NOMO-1 treated with DMSO at 0.1 percent for 48 hours (cell line): ENCODE measurements around the gene TECPR1.

Experiments used
- DNase-seq: peaks from one replicate; lab custom pipeline; 2025; ENCODE audit not compliant: unreplicated experiment; lab: John Stamatoyannopoulos, UW

Gene TECPR1

DNA sequence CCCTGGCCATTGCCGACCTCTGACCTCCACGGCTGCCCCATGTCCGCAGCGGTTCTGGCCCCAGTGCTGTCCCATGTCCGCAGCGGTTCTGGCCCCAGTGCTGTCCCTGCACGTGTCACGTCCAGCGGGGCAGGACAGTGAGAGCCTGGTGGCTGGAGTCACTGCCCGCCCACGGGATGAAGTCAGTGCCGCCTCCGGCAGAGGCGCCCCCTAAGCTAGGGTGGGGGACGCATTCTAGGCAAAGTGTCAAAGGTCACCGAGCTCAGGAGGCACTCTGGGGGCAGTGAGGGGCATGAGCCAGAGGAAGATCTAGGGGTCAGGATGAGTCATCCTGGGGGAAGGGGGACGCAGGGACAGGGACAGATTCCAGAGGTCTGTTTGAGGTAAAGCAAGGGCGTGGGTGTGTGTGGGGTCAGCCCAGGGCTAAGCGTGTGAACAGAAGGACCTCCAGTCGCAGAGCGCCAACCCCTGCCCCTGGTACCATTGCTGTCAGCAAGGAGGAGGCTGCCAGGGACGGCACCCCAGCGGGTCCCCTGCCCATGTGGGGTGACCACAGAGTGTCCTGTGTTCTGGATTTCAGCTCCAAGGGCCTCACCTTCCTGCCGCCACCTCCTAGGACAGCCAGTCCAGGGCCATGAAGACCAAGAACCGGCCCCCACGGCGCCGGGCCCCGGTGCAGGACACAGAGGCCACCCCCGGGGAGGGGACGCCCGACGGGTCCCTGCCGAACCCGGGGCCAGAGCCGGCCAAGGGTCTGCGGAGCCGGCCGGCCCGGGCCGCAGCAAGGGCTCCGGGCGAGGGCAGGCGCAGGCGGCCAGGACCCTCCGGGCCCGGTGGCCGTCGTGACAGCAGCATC, 40.1 kb downstream of the TECPR1 start:
- no peak for DNase-seq

DNA sequence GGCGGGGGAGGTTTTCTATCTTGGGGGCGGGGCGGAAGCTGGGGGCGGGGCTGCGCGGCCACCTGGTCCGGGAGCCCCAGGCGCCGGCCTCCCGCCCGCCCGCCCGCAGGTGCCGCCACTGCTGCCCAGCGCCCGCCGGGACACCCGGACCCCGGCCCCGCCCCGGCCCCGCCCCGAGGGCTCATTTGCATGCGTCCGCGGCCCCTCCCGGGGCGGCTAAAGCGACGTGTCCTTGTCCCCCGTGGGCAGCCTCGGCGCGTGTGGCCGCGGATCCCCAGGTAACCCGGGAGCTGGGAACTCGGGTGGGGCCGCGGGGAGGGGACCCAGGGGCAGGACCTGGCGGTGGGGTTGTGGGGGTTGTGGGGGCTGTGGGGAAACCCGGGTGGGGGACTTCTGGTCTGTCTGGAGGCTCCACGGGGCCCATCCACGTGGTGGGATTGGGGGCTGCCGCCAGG, 40.8 kb downstream of the TECPR1 start, which contains the start of gene BHLHA15:
Gene BHLHA15, plus strand, starts transcription at position 219 of the 455 bp plus-strand sequence. CDS start 871 bp downstream, outside the sequence.
- DNase-seq, result no peak

DNA sequence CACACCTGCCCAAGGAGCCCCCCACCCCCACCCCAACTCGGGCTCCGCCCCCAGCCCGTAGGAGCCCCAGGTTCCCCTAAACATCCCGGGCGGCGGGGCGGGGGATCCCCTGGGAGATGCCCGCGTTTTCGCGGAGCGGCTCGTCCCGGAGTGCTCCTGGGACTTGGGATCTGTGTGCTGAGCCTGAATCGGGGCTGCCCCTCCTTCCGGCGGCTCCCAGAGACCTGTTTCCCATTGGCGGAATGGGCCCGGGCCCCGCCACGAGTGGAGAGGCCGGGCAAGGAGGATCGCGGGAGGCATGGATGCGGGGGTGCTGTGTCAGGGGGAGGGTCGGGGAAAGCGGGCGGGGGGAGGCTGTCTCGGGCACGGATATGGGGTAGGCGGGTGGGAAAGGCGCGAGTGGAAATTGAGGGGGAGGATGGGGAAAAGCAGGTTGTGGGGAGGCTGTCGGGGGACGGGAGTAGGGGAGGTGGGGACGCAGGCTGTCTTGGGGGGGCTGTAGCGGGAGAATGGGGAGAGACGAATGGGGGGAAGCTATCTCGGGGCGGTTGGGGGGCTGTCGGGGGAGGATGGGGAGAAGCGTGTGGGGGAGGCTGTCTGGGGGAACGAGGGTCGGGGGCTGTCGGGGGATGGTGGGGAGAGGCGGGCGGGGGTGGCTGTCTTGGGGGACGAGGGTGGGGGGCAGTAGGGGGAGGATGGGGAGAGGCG, 41.4 kb downstream of the TECPR1 start:
- DNase-seq, result no peak

DNA sequence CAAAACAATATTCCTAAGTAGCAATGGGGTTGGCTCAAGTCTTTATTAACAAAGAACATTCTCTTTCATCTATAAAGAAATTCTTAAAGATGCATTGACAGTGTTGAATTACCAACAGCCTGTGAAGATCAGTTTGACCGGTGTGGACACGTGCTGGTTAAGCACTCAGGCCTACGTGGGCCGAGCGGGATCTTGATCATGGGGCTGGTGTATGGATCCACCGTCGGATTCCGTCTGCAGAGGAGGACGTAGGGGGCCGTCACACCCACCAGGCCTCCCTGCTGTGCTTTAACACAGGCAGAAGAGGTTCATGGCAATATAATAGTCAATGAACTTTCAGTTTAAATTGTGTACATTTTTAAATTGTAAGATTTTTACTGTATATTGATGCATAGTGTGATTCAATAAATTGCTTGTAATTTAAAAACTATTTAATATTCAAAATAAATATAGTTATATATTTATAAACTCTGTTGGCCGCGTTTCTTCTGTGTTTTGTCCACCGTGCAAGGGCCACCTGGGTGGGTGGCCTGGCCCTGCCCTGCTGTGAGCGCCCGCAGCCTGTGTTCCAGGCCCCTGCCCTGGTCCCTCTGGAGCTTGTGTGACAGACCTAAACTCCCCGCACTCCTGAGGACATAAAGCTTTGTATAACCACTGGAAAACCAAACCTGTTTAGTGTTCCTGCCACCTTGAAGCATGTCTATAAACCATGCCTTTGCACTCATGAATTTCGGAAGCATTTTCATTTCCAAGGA, 42.7 kb downstream of the TECPR1 start:
- no peak for DNase-seq

DNA sequence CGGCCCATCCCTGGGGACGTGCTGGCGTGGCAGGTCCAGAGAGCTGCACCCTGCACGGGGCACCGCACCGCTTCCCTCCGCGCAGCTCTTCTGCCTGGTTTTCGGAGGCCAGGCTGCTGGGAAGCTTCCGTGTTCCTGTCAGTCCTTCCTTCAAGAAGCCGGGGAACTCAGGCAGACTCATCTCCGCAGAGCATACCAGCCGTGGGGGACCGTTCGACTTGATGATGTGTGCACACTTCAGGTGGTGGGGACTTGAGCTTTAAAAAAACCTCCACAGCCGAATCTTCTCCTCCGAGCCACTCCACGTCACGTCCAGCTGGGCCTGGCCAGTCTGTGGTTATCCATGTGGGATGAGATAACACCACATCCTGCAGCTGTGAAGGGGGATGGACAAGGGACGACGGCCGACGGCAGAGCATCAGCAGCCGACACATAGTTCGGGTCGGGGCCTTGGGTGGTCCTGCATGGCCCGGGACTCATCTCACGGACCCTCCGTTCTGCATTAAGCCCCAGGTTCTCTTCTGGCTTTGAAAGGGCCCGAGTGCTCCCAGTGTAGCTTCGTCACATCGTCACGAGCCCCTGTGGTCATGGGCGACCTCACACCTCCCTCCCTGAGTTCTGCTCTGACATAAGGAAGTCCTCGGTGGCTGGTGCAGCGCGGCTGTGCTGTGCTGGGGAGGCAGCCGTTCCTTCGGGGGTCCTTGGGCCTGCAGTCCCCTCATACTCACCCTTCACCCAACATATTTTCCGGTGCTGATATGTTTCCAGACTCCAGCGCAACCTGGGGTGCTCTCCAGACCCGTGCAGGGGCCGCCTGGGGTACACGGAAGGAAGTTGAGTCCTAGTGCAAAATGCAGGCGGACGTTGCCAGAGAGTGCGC, 45.3 kb downstream of the TECPR1 start:
- no peak for DNase-seq

DNA sequence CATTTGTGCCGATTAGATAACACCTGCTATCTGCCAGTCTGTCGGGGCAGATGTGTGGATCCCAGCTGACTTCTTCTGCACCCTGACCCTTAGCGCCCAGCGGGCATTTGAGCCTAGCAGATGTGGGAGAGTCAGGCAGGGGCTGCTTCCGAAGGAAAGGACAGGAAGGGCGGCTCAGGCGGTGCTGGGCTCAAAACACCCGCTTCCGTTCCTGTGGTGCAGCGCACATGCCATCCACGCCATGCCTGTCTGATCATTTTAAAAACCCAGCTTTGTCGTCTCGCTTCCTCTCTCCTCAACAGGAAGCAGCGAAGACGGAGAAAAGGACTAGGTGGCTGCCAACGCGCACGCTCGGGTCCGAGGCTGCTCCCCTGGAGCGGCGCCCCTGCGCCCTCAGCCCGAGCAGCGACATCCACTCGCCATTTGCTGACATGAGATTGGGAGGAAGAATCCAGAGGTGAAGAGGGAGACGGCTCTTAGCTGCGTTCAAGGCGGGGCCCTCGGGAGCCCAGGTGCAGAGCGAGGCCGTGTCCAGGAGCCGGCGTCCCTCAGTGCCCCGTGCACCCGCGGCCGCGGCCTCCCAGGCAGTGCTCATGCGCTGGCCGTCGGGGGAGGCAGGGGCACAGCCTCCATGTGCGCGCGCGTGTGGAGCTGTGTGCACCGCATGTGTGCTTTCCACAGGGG, 46.7 kb downstream of the TECPR1 start:
- no peak for DNase-seq

DNA sequence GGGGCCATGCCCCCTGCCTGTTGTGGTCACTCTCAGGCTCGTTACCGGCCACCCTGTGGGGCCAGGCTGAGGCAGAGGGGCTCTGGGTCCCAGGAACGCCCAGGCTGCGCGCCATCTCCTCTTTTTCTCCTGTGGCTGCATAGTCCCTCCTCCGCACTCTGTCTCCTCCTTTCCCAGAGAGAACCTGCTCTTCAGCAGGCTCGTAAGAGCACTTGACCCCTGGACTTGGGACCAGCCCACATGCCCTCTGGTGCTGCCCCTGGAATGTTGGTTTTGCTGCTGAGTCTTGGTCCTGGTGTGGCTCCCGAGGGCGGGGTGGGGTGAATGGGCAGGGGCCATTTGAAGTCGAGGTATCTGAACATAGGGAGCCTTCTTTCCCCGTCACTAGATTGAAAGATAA, 47.4 kb downstream of the TECPR1 start:
- DNase-seq, result no peak

DNA sequence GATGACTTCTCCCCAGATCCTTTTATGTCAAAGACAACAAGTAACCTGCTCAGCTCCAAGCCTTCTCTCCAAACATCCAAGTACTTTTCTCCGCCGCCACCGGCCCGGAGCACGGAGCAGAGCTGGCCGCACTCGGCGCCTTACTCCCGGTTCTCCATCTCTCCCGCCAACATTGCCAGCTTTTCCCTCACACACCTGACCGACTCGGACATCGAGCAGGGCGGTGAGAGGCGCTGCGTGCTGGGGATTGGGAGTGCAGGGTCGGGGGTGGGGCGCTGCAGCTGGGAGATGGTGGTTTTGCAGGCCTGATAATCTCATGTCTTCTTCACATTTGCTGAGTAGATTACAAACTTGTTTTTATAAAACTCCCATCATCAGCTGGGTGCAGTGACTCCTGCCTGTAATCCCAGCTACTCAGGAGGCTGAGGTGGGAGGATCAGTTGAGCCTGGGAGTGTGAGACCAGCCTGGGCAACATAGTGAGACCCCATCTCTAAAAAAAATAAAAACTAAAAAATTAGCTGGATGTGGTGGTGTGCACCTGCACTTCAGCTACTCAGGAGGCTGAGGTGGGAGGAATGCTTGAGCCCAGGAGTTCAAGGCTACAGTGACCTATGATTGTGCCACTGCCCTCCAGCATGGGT, 47.9 kb downstream of the TECPR1 start:
- DNase-seq, result no peak

DNA sequence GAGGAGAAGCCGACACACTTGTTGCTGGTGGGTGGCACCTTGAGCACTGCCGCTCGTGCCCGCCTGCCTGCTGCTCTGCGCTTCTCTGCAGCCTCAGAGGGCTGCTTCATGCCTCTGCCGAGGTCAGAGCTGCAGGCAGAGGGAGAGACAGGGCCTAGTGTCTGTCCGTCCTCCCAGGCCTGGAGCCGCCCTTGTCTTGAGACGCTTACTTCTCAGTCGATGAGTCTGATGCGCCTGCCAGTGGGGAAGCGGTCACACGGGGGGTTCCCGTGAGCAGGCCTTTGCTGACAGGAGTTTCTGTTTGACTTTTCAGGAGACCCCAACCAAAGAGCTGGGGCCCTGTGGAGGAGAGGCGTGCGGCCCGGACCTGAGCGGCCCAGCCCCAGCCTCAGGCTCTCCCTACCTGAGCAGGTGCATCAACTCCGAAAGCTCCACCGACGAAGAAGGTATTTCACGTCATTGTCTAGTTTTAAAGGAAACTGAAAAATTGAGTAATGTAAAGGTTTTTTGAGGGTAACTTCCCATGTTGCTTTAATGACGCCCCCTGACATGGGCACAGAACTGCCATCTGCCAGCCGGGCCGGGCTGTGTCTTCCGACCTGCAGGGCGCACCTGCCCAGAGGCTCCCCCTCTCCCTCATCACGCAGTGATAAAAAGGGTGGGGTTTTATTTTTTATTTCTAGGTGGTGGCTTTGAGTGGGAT, 48.6 kb downstream of the TECPR1 start:
- DNase-seq, result no peak

DNA sequence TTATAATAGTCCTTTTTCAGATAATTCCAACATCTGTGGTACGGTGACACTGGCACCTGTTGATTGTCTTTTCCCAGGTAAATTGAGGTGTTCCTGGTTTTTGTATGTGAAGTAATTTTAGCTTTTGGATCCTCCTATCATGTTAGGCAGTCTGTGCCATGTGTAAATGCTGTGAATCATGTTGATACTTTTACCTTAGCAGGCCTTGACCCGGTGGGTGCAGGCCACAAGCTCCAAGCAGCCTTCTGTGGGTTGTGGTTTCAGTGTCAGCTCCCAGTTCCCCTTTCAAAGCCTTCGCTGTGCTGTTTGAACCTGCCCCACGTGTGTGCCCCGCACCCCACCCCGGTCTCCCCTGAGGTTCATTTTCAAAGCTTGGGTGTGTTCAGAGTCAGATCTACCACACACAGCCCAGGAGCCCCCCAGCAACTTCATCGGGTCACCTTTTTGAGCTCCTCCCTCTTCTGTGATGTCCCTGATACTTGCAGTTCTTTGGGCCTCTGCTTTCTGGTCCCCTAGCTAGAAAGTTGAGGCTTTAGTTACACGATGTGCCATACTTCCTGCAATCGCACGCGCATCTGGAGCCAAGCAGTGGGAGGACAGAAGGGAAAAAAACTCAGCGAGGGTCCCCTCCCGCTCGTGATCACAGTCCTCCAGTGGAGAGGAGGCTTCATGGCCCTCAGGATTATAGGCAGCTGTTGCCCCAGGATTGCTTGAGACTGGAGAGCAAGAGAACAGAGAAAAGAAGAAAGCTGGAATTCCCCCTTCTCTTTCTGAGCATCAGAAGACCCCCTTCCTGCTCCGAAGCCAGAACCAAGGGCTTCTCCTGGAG, 49.5 kb downstream of the TECPR1 start:
- DNase-seq, result peak; percentile 99

DNA sequence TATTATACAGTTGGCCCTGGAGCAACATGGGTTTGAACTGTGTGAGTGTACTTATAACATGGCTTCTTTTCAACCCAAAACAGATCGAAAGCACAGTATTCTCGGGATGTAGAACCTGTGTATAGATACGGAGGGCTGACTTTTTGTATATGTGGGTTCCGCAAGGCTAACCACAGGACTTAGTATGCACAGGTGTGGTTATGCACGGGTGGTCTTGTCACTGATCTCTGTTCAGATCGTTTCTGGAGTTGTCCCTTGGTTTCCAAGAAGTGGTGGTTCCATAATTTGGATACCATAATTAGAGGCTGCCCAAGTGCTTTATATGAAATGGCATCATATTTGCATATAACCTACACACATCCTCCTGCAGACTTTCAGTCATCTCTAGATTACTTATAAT, 51.7 kb downstream of the TECPR1 start:
- no peak for DNase-seq

DNA sequence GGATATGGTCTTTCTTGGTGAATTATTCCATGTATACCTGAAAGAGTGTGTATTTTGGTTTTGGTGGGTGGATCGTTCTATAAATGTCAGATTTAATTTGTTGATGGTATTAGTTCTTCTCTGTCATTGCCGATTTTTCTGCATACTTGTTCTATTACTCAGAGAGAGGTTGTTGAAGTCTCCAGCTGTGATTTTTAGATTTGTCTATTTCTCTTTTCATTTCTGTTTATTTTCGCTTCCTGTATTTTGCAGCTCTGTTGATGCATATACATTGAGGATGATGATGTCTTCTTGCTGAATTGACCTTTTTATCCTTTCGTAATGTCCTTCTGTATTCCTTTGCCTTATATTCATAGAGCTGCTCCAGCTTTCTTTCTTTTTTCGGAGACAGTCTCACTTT, 52.9 kb downstream of the TECPR1 start:
- DNase-seq, result no peak

DNA sequence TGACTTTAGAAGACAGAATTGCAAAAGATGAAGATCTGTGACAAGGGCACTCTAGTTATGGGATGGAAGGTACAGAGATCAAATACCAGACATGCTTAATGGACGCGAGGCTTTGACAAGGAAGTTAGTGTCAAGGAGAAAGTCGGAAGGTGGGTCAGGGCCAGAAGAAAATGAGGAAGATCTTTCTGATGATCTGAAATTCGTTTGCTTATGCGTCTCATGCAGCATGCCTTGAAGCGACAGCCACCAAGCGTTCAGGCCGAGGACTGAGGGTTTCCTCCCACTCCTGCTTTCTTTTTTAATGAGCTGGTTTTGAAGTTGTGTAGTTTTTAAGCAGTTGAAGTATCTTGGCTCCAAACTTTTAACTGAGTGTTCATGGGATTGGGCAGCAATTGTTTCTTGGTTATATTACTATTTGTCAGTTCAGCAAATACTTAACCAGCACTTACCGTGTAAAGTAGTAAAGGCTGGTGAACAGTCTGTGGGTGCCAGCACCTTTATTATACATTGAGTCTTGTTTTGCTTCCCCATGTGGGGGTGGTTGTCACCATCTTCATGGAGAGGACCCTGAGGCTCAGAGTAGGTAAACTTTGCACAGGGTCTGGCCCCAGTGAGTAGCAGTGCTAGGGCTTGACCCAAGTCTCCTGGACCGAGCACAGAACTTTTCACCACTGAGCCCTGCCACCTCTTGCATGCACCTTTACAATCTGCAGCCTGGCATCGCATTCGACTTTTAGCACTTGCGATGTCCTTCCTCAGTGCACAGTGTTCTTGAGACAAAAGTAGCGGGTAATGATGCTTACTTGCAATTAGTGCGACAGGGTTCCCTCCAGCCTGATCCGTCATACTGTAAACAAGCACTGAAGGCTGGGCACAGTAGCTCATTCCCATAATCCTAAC, 55.1 kb downstream of the TECPR1 start:
- DNase-seq, result peak; percentile 94

DNA sequence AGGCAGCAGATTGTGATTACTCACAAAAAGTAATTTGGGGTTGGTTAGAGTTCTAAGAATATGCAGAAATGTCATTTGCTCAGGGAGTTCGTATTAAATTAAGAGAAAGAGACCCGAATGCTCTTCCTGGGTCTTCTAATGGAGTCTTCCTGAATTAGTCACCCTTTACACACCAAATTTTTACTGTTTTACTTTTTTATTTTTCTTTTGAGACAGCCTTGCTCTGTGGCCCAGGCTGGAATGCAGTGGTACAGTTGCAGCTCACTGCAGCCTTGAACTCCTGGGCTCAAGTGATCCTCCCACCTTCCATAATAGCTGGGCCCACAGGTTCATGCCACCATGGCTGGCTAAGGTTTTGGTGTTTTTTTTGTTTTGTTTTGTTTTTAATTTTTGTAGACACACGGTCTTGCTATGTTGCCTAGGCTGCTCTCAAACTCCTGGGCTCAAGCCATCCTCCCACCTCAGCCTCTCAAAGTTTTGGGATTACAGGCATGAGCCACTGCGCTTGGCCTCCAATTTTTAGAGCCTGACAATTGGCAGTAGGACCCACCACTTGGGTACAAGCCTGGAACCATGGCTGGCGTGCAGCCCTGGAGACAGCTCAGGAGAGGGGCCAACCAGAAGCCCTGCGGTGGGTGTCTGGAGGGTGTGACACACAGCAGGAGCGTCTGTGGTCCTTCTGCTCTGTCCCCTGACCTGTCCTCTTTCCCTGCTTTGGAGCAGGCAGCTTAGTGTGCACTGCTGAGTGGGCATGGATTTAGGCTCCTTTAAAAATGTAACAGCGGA, 57.2 kb downstream of the TECPR1 start:
- no peak for DNase-seq

DNA sequence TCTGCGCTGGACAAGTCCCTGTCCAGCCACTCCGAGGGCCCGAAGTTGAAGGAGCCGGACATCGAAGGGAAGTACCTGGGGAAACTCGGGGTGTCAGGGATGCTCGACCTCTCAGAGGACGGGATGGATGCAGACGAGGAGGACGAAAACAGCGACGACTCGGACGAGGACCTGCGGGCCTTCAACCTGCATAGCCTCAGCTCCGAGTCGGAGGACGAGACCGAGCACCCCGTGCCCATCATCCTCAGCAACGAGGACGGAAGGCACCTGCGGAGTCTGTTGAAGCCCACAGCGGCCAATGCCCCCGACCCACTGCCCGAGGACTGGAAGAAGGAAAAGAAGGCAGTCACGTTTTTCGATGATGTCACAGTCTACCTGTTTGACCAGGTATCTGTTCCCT, 57.8 kb downstream of the TECPR1 start:
- DNase-seq, result no peak

DNA sequence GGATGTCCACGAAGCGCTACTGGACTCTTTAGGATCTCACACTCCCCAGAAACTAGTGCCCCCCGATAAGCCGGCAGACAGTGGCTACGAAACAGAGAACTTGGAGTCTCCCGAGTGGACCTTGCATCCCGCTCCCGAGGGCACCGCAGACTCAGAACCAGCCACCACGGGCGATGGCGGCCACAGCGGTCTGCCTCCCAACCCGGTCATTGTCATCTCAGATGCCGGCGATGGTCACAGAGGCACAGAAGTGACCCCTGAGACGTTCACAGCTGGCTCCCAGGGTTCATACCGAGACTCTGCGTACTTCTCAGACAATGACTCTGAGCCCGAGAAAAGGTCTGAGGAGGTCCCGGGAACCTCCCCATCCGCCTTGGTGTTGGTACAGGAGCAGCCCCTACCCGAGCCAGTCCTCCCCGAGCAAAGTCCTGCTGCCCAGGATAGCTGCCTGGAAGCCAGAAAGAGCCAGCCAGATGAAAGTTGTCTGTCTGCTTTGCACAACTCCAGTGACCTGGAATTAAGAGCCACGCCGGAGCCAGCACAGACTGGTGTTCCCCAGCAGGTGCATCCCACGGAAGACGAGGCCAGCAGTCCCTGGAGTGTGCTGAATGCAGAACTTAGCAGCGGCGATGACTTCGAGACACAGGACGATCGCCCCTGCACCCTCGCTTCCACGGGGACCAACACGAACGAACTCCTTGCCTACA, 58.4 kb downstream of the TECPR1 start:
- no peak for DNase-seq
